Vagina (tissue), 2 donors: ENCODE measurements around the gene CMIP.

Source experiments
- POLR2A ChIP-seq, 2 donors: fragments of 450-650 bp; IDR thresholded peaks; one replicate each; pipeline ENCODE4 v1.6.1; 2017; ENCODE audit warnings: antibody characterized with exemption in 2 of 2, mild to moderate bottlenecking in 2 of 2, moderate library complexity in 2 of 2
- TF ChIP-seq, protein P1 (sequence below), 3 experiments: fragments of 450-650 bp in 2 of 3; fragments of 200-600 bp in 1 of 3; sonication (generic) in 1 of 3; IDR thresholded peaks; one replicate each; pipeline ENCODE4 v1.5.1; 2017 to 2019; ENCODE audit warnings: antibody characterized with exemption in 3 of 3, mild to moderate bottlenecking in 2 of 3, moderate library complexity in 2 of 3

DNA sequence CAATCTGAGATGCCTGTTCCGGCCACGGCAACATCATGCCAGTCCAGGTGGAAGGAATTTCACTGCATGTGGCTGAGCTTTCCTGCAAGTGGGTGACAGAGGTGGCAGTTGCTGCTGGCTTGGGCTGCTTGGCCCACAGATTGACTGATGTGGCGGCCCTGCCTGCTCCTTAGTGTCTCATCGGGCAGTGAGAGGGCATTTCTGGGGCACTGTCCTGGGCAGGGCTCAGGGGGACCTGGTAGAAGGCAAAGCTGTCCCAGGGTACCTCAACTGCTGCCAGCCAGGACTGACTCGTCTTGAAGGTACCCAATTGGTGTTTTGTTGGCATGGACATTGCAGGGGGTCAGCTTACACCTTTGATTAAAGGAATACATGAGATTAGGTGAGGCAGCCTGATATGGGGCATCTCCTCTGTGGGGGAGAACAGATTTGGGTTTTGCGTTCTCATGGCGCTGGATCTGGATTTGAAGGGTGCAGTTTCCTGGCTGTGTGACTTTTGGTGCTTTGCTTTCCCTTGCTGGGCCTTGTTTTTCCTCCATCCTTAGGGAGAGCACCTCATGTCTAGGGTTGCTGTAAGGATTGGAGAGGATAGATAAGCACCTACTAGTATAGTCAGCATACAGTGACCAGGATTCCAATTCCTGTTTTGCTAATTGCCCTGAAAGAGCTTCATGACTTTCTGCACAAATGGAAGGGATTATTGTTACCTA is 5.4 kb downstream of the CMIP start:
- TF ChIP-seq, protein P1, sequence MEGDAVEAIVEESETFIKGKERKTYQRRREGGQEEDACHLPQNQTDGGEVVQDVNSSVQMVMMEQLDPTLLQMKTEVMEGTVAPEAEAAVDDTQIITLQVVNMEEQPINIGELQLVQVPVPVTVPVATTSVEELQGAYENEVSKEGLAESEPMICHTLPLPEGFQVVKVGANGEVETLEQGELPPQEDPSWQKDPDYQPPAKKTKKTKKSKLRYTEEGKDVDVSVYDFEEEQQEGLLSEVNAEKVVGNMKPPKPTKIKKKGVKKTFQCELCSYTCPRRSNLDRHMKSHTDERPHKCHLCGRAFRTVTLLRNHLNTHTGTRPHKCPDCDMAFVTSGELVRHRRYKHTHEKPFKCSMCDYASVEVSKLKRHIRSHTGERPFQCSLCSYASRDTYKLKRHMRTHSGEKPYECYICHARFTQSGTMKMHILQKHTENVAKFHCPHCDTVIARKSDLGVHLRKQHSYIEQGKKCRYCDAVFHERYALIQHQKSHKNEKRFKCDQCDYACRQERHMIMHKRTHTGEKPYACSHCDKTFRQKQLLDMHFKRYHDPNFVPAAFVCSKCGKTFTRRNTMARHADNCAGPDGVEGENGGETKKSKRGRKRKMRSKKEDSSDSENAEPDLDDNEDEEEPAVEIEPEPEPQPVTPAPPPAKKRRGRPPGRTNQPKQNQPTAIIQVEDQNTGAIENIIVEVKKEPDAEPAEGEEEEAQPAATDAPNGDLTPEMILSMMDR (IDR thresholded peaks at IDR 0.05), result no peak
- no peak for TF ChIP-seq POLR2A (IDR thresholded peaks at IDR 0.05)
